Renal pelvis (tissue), 4 donors: Measurements from ENCODE around the gene RRP1B. TPM values are rescaled to one million over a fixed set of nuclear protein-coding genes. Genes with fewer than 3 reads are reported as not detected.
"Not testable (repeated sequence)": the region's sequence is repeated elsewhere in the genome, so short reads cannot be mapped to it uniquely, and the experiment has no call there.

Experiments used
- DNase-seq: peaks from one replicate; pipeline ENCODE4 v3.0.0-alpha.2; 2013
- polyA plus RNA-seq, 3 donors: library from polyadenylated mRNA; unstranded; fragments of 120-200 nt; gene quantifications; one replicate each; pipeline ENCODE4 v1.2.1, GENCODE V29; 2013; ENCODE audit not compliant: insufficient read length in 3 of 3

RRP1B gene
- polyA plus RNA-seq, 3 donors = 29.8 to 33.1 (median 32.0) TPM

GRCh38 chr21:43637530-43638158, 21.7 kb upstream of the RRP1B start:
- DNase-seq = no peak

- DNase-seq = no peak
These were observed 19.6 kb upstream of the RRP1B start for GRCh38 chr21:43639470-43640353.

- DNase-seq = no peak
These were observed 19.0 kb upstream of the RRP1B start for GRCh38 chr21:43640400-43640799.

- DNase-seq = no peak
These were observed 16.2 kb upstream of the RRP1B start for GRCh38 chr21:43643193-43643592.

- DNase-seq = no peak
These were observed 15.3 kb upstream of the RRP1B start for GRCh38 chr21:43644071-43644470.

GRCh38 chr21:43644609-43645008, 14.8 kb upstream of the RRP1B start:
- DNase-seq = no peak

GRCh38 chr21:43645136-43645891, 14.0 kb upstream of the RRP1B start:
- peak; percentile 67 for DNase-seq

GRCh38 chr21:43645976-43646375, 13.4 kb upstream of the RRP1B start:
- no peak for DNase-seq

- peak; percentile 80 for DNase-seq
These were observed 12.7 kb upstream of the RRP1B start for GRCh38 chr21:43646550-43647260.

- DNase-seq = no peak
These were observed 11.2 kb upstream of the RRP1B start for GRCh38 chr21:43648171-43648570.

- DNase-seq = not testable (repeated sequence)
These were observed 7.4 kb upstream of the RRP1B start for GRCh38 chr21:43651926-43652325.

GRCh38 chr21:43652616-43653015, 6.7 kb upstream of the RRP1B start:
- no peak for DNase-seq

- DNase-seq = no peak
These were observed 5.7 kb upstream of the RRP1B start for GRCh38 chr21:43653626-43654025.

- no peak for DNase-seq
These were observed 4.4 kb upstream of the RRP1B start for GRCh38 chr21:43654806-43655489.

GRCh38 chr21:43657355-43658087, 1.8 kb upstream of the RRP1B start:
- no peak for DNase-seq

GRCh38 chr21:43658088-43658741, 1.1 kb upstream of the RRP1B start:
- DNase-seq = no peak

- no peak for DNase-seq
These were observed 608 bp upstream of the RRP1B start for GRCh38 chr21:43658769-43659135.

GRCh38 chr21:43662286-43662685, 2.9 kb downstream of the RRP1B start:
- DNase-seq = no peak

GRCh38 chr21:43663033-43663432, 3.7 kb downstream of the RRP1B start:
- DNase-seq = no peak

- DNase-seq = no peak
These were observed 5.0 kb downstream of the RRP1B start for GRCh38 chr21:43664358-43664757.
